Measurements from ENCODE around the gene LRP1-AS. TPM values are rescaled to one million over a fixed set of nuclear protein-coding genes. Genes with fewer than 3 reads are reported as not detected.

LRP1-AS gene
- total and polyA plus RNA-seq, 2 experiments from 2014 or later, result 0.59 TPM; not detected in 1

DNA sequence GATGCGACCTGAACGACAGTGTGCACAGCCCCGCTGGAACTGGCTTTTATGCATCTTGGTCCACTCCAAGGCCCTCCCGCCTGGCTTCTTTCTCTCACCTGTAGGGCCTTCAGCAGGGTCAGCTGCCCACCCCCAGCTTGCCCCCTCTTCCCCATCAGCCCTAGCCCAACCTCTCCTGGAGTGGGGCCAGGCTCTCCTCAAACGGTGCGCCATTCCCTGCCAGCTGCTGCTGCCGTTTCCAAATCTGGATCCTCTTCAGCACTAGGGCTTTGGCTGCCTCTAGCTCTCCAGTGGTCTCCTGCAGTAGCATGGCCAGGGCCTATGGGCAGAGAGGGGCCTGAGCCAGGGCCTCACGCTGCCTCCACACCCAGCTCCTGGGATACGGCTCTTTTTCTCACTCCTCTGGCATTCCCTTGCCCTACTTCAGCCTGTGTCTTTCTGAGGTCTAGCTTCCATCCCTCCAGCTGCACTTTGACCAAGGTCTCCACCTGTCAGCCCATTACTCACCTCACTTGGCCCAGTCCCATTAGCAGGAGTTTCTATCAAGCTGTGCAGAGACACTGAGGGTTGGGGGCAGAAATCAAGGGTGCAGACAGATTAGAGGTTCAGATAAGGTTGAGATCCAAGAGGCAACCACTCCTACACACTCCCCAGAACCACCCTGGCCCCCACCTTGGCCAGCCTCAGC is 41.3 kb downstream of the LRP1-AS start:
- Histone ChIP-seq H3K9me3 (ENCODE audit: low read depth) (no peaks in the 10 kb centered on the region), H4K20me1 (ENCODE audit: insufficient read depth, poor library complexity, severe bottlenecking) (peaks cover 10% of the 10 kb centered on the region), H3K9me2 (replicated peaks; ENCODE audit: insufficient read depth) (no peaks in the 10 kb centered on the region), H3K4me2 (no peak overlapping the region), H3K27ac (no peak overlapping the region), H3K4me1 (ENCODE audit: insufficient read depth) (peaks cover 28% of the 10 kb centered on the region), H3K4me3 (no peak overlapping the region), H2AFZ (no peak overlapping the region), H3K27me3 (no peaks in the 10 kb centered on the region), H3K79me2 (peaks cover 26% of the 10 kb centered on the region), H3K36me3 (replicated peaks; ENCODE audit: insufficient read depth, low read depth) (no peaks in the 10 kb centered on the region)
- 93% methylated on average over 9 of the region's 9 CpGs for WGBS (ENCODE audit: low lambda C conversion rate, missing lambda C conversion rate)
- DNase-seq (ENCODE audit: low spot score), result no peak
- TF ChIP-seq EZH2 (IDR thresholded peaks at IDR 0.05; ENCODE audit: borderline replicate concordance) (no peak), EZH2phosphoT487 (IDR thresholded peaks at IDR 0.05; ENCODE audit: low read depth, severe bottlenecking, unreplicated experiment) (no peak)
- TF ChIP-seq, protein P1, sequence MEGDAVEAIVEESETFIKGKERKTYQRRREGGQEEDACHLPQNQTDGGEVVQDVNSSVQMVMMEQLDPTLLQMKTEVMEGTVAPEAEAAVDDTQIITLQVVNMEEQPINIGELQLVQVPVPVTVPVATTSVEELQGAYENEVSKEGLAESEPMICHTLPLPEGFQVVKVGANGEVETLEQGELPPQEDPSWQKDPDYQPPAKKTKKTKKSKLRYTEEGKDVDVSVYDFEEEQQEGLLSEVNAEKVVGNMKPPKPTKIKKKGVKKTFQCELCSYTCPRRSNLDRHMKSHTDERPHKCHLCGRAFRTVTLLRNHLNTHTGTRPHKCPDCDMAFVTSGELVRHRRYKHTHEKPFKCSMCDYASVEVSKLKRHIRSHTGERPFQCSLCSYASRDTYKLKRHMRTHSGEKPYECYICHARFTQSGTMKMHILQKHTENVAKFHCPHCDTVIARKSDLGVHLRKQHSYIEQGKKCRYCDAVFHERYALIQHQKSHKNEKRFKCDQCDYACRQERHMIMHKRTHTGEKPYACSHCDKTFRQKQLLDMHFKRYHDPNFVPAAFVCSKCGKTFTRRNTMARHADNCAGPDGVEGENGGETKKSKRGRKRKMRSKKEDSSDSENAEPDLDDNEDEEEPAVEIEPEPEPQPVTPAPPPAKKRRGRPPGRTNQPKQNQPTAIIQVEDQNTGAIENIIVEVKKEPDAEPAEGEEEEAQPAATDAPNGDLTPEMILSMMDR (IDR thresholded peaks at IDR 0.05; ENCODE audit: poor library complexity), result no peak

DNA sequence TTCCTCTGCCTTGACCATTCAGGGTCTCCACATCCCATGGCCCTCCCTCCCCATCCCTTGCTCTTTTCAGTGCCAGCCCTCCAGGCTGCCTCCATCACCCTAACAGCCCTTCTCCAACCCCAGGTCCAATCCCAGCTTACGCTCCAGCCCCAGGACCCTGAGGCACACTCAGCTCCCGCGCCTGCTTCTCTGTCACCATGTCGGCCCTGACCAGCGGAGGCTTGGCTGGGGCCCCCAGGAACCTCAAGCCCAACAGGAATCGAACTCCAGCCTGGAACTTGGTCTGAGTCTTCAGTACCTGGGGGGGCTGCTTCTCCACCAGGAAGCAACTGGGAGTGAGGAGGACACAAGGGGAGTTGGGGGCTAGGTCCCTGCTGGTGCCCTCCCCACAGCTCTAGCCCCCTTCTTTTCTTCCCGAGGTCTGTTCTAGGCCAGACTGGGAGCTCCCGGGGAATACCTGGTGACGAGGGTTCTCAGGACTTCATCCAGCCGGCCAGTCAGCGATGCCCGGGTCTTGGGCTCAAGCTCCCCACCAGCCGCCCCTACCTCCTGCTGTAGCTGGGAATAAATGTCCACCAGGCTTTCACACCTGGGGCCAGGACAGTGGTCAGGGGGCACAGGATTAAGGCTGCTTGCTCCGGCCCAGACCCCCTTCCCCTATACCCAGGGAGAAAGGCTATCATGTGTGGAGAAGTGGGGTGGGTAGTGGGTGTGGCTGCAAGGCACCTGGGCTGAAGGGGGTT is 42.2 kb downstream of the LRP1-AS start:
- H3K4me3 ChIP-seq, result no peak overlapping the region
- no peaks in the 10 kb centered on the region for H3K9me2 ChIP-seq (replicated peaks; ENCODE audit: insufficient read depth)
- H3K27ac ChIP-seq, result no peak overlapping the region
- no peak for DNase-seq (ENCODE audit: low spot score)
- TF ChIP-seq EZH2 (IDR thresholded peaks at IDR 0.05; ENCODE audit: borderline replicate concordance) (no peak), EZH2phosphoT487 (IDR thresholded peaks at IDR 0.05; ENCODE audit: low read depth, severe bottlenecking, unreplicated experiment) (no peak)
- TF ChIP-seq, protein P1 (IDR thresholded peaks at IDR 0.05; ENCODE audit: poor library complexity), result no peak
- no peak overlapping the region for H3K4me2 ChIP-seq
- no peak overlapping the region for H2AFZ ChIP-seq
- peaks cover 28% of the 10 kb centered on the region for H3K4me1 ChIP-seq (ENCODE audit: insufficient read depth)
- peaks cover 10% of the 10 kb centered on the region for H4K20me1 ChIP-seq (ENCODE audit: insufficient read depth, poor library complexity, severe bottlenecking)
- no peaks in the 10 kb centered on the region for H3K36me3 ChIP-seq (replicated peaks; ENCODE audit: insufficient read depth, low read depth)
- H3K79me2 ChIP-seq, result peaks cover 26% of the 10 kb centered on the region
- no peaks in the 10 kb centered on the region for H3K9me3 ChIP-seq (ENCODE audit: low read depth)
- WGBS (ENCODE audit: low lambda C conversion rate, missing lambda C conversion rate), result 96% methylated on average over 14 of the region's 14 CpGs
- H3K27me3 ChIP-seq, result no peaks in the 10 kb centered on the region

DNA sequence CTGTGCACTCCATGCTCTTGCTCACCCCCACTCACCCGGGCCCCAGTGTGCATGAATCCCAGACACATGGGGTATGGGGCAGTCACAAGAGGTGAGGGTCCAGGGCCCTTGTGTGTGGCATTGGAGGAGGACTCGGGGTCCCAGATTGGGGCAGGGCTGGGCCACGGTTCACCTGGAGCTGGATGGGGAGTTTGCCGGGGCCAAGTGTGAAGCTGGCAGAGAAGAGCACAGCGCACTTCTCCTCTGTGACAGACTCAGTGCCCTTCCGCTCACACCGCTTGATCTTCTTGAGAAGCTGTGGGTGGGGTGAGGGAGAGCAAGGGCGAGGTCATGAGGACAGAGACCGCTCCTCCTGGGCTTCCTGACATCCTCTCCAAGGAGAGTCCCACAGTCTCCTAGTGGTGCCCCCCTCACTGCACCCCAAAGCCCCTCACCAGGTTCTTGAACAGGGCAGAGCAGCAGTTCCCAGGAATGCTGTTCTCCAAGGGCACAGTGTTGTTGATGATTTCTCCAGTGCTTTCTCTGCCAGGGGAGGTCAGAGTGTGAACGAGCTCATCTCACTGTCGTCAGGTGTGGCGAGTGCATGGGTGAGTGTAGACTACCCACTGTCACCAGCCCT is 43.0 kb downstream of the LRP1-AS start:
- no peak for DNase-seq (ENCODE audit: low spot score)
- Histone ChIP-seq H3K4me3 (no peak overlapping the region), H3K27ac (no peak overlapping the region), H3K4me2 (no peak overlapping the region), H3K9me2 (replicated peaks; ENCODE audit: insufficient read depth) (no peaks in the 10 kb centered on the region), H3K9me3 (ENCODE audit: low read depth) (no peaks in the 10 kb centered on the region), H3K27me3 (no peaks in the 10 kb centered on the region), H3K4me1 (ENCODE audit: insufficient read depth) (peaks cover 22% of the 10 kb centered on the region), H3K79me2 (peaks cover 19% of the 10 kb centered on the region), H3K36me3 (replicated peaks; ENCODE audit: insufficient read depth, low read depth) (no peaks in the 10 kb centered on the region), H4K20me1 (ENCODE audit: insufficient read depth, poor library complexity, severe bottlenecking) (peaks cover 10% of the 10 kb centered on the region), H2AFZ (no peak overlapping the region)
- no peak for TF ChIP-seq EZH2phosphoT487 (IDR thresholded peaks at IDR 0.05; ENCODE audit: low read depth, severe bottlenecking, unreplicated experiment)
- no peak for TF ChIP-seq EZH2 (IDR thresholded peaks at IDR 0.05; ENCODE audit: borderline replicate concordance)
- TF ChIP-seq, protein P1 (IDR thresholded peaks at IDR 0.05; ENCODE audit: poor library complexity), result no peak
- WGBS (ENCODE audit: low lambda C conversion rate, missing lambda C conversion rate), result 96% methylated on average over 12 of the region's 12 CpGs

Measured in hepatocyte (in vitro differentiated cells).